Motor neuron (in vitro differentiated cells): ENCODE results near the gene GNAI3. TPM values are rescaled to one million over a fixed set of nuclear protein-coding genes. Genes with fewer than 3 reads are reported as not detected.

ENCODE experiments used
- ATAC-seq, 8 experiments: fragments of 200-7000 bp; cut with Tn5 transposase; replicated peaks in 6 of 8; 2 replicates each; pipeline ENCODE4 v1.8.0; 2021; ENCODE audit warnings: mild to moderate bottlenecking in 8 of 8, moderate library complexity in 8 of 8
- H3K27ac ChIP-seq, 2 donors: fragments of 250-450 bp; sonication (Bioruptor Pico); 2 replicates each; pipeline ENCODE4 v1.9.0; 2021; ENCODE audit warnings: antibody characterized with exemption in 2 of 2, mild to moderate bottlenecking in 2 of 2, moderate library complexity in 1 of 2
- H3K4me1 ChIP-seq, 2 donors: fragments of 250-450 bp; sonication (Bioruptor Pico); replicated peaks in 1 of 2; 2 replicates each; pipeline ENCODE4 v1.6.1; 2021; ENCODE audit warnings: antibody characterized with exemption in 2 of 2, mild to moderate bottlenecking in 2 of 2, moderate library complexity in 1 of 2
- H3K4me3 ChIP-seq, 5 donors: fragments of 250-450 bp; sonication (Bioruptor Pico); 2 replicates each; pipeline ENCODE4 v1.9.0; 2021; ENCODE audit warnings: antibody characterized with exemption in 5 of 5, mild to moderate bottlenecking in 5 of 5, moderate library complexity in 4 of 5
- WGBS, 10 experiments: fragments of 450-650 bp; shearing (Covaris generic); methylation state at CpG; one replicate each; pipeline ENCODE4 v1.0.0; 2022; 5-methylcytosine and 5-hydroxymethylcytosine counted together
- in situ Hi-C, 9 experiments: fragments of 400-800 bp; cut with MboI; loops; one replicate each; pipeline ENCODE4 v1.15.0; 2021; ENCODE audit warnings: low sequenced_read_pairs in 9 of 9, low pct_unique_long_range_greater_than_20kb in 2 of 9; ENCODE audit not compliant: unreplicated experiment in 9 of 9
- total RNA-seq, 8 experiments: library from RNA; unstranded; fragments of 300-600 nt; gene quantifications; 2 replicates each; pipeline versions ENCODE4 v1.2.3 to v1.2.4, GENCODE V29; 2022

Gene GNAI3
- total RNA-seq, 8 experiments from 2014 or later: 8.8 to 15.5 (median 13.9) TPM

DNA sequence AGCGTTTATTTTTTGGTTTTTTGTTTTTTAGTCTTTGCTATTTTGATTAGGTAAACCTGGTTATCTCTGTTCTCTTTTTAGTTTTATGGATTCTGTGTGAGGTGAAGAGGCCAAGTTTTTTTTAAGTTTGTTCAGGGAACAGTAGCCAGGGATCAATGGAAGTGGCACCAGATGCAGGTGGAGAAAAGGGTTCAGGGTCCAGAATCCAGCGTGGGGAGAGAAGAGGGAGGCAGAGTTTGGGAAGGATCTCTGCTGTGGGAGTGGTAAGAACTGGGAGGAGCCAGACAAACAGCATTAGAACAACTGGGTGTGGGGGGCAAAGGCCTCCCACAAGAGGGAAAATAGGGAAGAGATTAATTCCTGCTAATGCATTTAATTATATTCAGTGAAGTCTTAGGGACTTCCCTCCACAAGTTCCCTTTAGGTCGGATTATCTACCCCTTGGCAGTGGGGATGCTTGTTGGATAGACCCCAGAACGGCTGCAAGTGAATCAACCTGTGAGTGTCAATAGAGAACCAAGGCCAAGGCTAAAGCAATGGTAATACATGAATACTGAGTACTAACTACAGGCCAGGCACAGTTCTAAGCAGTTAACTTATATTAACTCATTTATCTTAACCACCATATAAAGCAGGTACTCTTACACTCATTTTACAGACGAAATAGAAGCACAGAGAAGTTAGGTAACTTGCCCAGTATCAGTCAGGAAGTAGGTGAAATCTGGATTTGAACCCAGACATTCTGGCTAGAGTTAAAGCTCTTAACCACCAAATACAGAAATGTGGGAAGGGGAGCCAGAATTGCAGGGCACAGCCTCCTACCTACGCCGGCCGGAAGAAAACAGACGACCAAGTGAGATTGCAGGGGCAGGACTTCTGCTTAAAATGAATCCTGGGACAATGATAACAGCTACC is 70.5 kb downstream of the GNAI3 start:
- 20 to 92% (median 45%) methylated on average over 1 to 9 of the region's 9 CpGs for WGBS, 10 experiments
- peak overlapping the region; percentile 51 to 72 (median 66) for H3K4me3 ChIP-seq
- peaks cover 54 to 58% of the 10 kb centered on the region in 2 donors for H3K4me1 ChIP-seq
- H3K27ac ChIP-seq: peak overlapping the region; percentile 88 to 92
- in situ Hi-C loops: no loop called here
- ATAC-seq: no peak

DNA sequence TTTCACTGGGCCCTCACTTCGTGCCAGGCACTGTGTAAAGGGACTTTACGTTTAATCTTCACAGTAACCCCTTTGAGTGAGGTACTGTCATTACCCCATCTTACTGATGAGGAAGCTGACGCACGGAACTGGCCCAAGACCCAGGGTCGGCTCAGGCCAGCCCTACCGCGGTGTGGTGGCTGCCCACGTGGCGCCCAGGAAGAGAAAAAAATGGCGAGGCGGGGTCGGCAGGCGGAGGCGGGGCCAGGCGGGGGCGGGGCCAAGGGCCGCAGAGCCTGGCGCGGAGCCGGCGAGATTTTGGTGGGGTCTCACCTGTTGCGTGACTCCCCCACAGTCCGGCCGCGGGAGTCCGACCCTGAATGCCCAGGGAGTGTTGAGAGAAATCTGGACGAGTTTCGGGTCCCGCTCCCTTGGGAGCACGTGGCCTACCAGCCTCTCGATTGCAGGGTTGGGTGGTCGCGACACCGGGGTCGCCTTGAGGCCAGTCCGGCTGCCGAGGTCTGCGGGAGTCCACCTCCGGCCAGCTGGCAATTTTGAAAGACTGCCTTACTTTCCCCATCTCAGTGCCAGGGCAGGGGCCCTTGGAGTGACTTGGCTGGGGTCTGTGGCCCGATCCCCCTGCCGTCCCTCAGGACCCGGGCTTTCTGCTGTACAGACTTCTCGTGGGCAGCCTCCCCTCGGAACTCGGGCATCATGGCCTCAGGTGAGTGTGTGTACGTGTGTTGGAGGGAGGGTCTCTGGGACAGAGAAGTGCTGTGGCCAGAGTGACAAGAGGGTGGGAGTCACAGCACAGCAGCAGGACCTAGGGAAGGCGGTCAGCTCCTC is 71.4 kb downstream of the GNAI3 start, which contains the start of the genes AMPD2 and GNAT2:
Gene AMPD2, plus strand, starts transcription at position 262 of the 825 bp plus-strand sequence. CDS start 1,339 bp downstream, outside the sequence.
Gene GNAT2, minus strand, starts transcription at position 41 of the 825 bp plus-strand sequence. CDS start 6,746 bp downstream, outside the sequence.
- Histone ChIP-seq H3K27ac (peak within 1 kb of the TSS; percentile 88 to 92), H3K4me3 (peak within 1 kb of the TSS; percentile 51 to 72 (median 66)), H3K4me1 (peaks cover 62 to 66% of the 10 kb centered on the region in 2 donors)
- WGBS, 10 experiments: 0 to 26% (median 4%) methylated on average over 1 to 22 of the region's 47 CpGs; no CpG with 5 or more reads in 3 of the 10 experiments
- in situ Hi-C loops: loop anchor here in 1 of 9 experiments (10.0 kb wide), 1 partner anchor 75 kb away; the partner anchor contains the start of gene GNAI3
- ATAC-seq: peak; percentile 8 to 52 (median 45)

DNA sequence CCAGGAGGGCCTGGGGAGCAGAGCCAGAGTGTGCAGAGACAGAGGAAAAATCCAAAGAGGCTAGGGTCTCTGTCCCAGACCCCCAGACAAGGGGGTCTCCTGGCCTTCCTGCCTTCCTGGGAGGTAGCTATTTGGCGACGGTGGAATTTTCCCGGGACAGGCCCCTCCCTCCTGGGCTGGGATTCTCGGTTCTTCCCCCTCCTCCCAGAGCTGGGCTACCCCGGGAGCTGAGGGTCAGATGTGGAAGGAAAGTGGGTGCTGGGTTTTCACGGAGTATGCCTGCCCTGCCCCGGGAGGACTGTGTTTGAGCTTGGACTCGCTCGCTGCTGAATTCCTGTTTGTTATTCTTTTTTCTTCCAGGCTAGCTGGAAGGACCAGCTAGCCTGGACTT is 72.0 kb downstream of the GNAI3 start:
- H3K27ac ChIP-seq: peak overlapping the region; percentile 88 to 92
- 0 to 6% (median 0%) methylated on average over 1 to 3 of the region's 9 CpGs; no CpG with 5 or more reads in 6 of the 10 experiments for WGBS, 10 experiments
- peak overlapping the region; percentile 51 to 72 (median 66) for H3K4me3 ChIP-seq
- H3K4me1 ChIP-seq: peaks cover 66 to 71% of the 10 kb centered on the region in 2 donors
- ATAC-seq: peak; percentile 11 to 48 (median 38)
- in situ Hi-C loops: loop anchor here in 1 of 9 experiments (10.0 kb wide), 1 partner anchor 76 kb away; the partner anchor contains the start of gene GNAI3

DNA sequence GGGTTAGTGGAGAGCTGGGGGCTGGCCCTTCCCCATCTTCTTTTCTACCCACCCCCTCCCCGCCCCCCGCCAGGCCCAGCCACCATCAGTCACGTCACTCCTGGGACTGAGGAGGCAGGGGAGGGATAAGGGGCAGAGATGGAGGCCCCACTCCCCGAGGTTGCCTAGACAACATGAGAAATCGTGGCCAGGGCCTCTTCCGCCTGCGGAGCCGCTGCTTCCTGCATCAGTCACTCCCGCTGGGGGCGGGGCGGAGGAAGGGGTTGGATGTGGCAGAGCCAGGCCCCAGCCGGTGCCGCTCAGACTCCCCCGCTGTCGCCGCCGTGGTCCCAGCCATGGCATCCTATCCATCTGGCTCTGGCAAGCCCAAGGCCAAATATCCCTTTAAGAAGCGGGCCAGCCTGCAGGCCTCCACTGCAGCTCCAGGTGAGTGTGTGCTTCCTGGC is 72.4 kb downstream of the GNAI3 start:
- H3K4me1 ChIP-seq: peaks cover 62 to 72% of the 10 kb centered on the region in 2 donors
- H3K4me3 ChIP-seq: peak overlapping the region; percentile 51 to 72 (median 66)
- H3K27ac ChIP-seq: peak overlapping the region; percentile 88 to 92
- WGBS, 10 experiments: 0 to 7% (median 6%) methylated on average over 3 to 7 of the region's 18 CpGs; no CpG with 5 or more reads in 7 of the 10 experiments
- in situ Hi-C loops: loop anchor here in 1 of 9 experiments (10.0 kb wide), 1 partner anchor 76 kb away; the partner anchor contains the start of gene GNAI3
- ATAC-seq: peak; percentile 57 to 87 (median 82)

DNA sequence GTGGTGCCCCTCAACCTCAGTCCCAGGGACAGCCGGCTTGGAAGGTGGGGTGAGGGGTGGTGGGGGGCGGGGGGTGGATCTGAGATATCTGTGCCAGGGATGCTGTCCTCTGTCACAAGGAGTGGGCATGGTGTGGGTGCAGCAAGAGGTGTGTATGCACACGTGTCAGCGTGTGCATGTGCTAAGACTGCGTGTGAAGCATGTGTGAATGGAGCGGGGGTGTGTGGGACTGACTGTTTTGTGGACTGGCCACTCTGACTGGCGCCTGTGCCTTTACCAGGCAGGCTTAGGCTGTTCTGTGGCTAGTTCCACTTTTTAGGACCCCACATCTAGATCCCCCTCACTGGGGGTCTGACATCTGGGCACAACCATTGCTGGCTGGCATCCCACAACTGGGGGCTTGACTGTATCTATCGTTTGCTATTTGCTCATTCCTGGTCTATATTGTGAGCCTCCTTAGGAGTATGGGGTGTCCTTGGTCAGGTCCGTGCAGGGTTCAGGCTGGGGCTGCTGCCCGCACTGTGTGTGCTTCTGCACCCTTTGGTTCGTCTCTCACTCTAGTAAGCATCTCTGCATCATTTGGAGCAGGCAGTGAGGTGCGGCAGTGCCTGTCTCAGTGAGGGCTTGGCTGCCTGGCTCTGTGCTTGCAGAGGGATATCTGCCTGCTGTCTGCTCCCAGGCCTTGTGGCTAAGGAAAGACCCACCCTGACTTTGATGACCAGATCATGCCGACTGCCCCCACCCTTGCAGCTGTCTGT is 73.1 kb downstream of the GNAI3 start:
- in situ Hi-C loops: loop anchor here in 1 of 9 experiments (10.0 kb wide), 1 partner anchor 77 kb away; the partner anchor contains the start of gene GNAI3
- WGBS, 10 experiments: 5 to 83% (median 60%) methylated on average over 1 to 8 of the region's 13 CpGs; no CpG with 5 or more reads in 3 of the 10 experiments
- ATAC-seq: peak in 2 of 8 experiments; percentile 4 to 6
- H3K27ac ChIP-seq: peak overlapping the region; percentile 88 to 92
- H3K4me1 ChIP-seq: peaks cover 55 to 65% of the 10 kb centered on the region in 2 donors
- peak overlapping the region; percentile 51 to 72 (median 66) for H3K4me3 ChIP-seq

DNA sequence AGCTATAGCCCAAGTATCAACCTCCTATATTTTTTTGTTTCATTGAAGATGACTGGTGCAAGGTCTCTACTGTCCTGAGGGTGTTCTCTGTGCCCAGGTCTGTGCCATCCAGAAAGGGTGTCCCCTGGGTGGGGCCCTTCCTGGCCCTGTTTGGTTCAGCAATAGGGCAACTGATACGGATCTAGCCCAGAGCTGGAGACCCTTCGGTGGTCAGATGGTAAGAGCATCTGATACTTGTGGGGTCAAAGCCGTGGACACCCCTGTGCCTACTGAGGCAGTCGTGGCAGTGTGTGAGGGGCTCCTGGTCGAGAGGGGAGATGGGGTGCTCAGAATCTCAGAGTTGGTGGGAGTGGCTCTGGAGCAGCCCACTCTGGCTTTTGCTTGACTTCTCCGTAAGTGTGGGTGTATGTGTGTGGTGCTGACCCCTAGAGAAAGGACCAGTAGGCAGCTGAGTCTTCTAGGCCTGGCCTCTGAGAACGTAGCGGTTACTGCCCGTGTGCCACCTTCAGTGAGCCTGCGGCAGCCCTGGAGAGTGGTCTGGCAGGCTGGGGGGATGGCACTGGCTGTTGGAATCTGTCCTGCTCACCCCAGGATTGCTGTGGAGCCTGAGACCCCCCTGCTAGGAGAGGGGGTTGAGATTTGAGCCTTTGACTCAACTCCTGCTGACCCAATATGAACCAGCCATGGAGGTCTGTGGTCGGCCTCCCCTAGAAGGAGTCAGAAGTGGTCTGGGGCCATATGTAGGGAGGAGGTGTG is 73.9 kb downstream of the GNAI3 start:
- Histone ChIP-seq H3K4me1 (peaks cover 48 to 57% of the 10 kb centered on the region in 2 donors), H3K4me3 (peak overlapping the region in 4 of 5 donors; percentile 51 to 72 (median 68)), H3K27ac (no peak overlapping the region)
- in situ Hi-C loops: loop anchor here in 1 of 9 experiments (10.0 kb wide), 1 partner anchor 78 kb away; the partner anchor contains the start of gene GNAI3
- ATAC-seq: no peak
- WGBS, 10 experiments: 55 to 98% (median 88%) methylated on average over 1 to 9 of the region's 11 CpGs; no CpG with 5 or more reads in 2 of the 10 experiments

DNA sequence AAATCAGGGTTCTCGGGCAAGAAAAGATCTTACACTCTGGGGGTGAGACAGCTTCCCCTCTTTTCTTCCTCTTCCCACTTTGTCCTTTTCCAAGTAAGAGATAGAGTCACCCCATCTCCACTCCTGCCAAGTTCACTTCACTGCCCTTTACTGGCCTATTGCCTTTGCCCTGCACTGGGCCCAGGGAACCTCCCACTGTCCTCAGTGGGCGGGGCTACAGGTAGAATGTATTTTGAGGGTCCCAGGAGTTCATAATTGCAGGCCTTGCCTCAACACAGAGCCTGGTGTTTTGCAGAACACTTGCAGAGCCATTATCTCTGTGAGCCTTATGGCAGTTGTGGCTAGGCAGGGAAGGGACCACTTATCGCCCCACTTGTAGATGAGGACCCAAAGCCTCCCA is 74.5 kb downstream of the GNAI3 start:
- 33 to 100% (median 92%) methylated on average over 1 to 3 of the region's 3 CpGs; no CpG with 5 or more reads in 4 of the 10 experiments for WGBS, 10 experiments
- ATAC-seq: no peak
- Histone ChIP-seq H3K4me3 (no peak overlapping the region), H3K4me1 (peaks cover 45 to 52% of the 10 kb centered on the region in 2 donors), H3K27ac (no peak overlapping the region)
- in situ Hi-C loops: loop anchor here in 1 of 9 experiments (10.0 kb wide), 1 partner anchor 78 kb away; the partner anchor contains the start of gene GNAI3

DNA sequence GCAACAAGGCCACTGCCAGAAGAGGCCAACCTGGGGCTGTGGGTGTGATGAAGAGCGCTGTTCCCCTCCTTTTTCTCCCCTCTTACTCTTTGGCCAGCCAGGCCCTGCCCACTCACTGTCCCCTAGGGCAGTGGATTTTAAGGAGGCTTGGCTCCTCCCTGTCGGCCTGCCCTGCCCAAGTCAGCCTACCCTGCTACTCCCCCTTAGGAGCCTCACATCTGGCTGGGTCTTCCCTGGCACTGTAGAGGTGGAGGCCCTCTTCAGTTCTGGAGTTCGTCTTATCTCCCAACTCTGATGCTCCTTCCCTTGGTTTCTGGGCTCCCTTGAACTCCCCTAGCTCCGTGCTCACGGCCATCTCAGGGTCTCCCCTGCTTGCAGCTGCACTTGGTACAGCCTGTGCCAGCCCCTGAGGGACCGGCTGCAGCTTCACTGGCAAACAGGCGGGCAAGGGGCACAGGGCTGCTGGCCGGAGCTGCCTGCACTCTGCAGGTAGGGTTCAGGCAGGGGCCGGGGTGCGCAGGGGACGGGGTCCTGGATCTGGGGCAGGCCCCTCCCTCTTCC is 75.3 kb downstream of the GNAI3 start:
- H3K4me1 ChIP-seq: peaks cover 44 to 51% of the 10 kb centered on the region in 2 donors
- in situ Hi-C loops: loop anchor here in 1 of 9 experiments (10.0 kb wide), 1 partner anchor 79 kb away; the partner anchor contains the start of gene GNAI3
- peak in 3 of 8 experiments; percentile 2 to 43 (median 3) for ATAC-seq
- H3K4me3 ChIP-seq: no peak overlapping the region
- 33 to 93% (median 75%) methylated on average over 1 to 6 of the region's 11 CpGs; no CpG with 5 or more reads in 5 of the 10 experiments for WGBS, 10 experiments
- peak overlapping the region in 1 of 2 donors; percentile 56 for H3K27ac ChIP-seq

DNA sequence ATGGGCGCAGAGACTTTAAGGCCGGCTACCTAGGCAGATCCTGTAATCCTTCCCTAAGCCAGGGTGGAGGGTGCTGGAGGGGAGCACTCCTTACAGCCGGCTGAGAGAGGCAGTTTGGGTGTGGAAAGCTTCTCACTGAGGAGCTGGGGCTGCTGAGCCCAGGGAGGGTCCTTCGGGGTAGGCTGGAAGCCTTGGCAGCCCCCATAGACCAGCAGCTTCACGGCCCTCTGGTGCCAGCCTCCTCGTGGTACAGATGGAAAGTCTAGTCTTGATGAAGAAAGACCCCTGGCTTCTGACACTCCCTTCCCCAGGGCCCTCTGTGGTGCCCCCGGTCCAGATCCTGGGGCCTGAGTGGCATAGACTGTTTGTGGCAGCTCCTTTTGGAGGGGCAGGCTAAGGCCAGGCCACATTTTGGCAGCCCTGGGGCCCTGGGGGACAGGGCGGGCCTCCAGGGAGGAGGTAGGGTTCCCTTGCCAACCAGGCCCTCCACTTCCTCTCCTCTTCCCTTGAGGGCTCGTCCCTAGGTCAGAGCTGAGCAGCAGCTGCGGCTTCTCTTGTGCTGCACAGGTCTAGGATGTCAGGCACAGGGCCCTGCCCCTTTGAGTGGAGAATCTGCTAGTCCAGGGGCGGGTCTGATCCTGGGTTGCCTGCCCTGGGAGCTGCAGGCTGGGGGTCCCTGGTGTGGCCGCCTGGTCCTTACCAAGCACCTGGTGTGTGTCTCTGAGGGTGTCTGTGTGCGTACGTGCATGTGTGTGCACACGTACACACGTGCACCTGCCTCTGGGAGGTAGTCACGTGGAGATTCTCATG is 76.0 kb downstream of the GNAI3 start:
- Histone ChIP-seq H3K27ac (peak overlapping the region in 1 of 2 donors; percentile 56), H3K4me1 (peaks cover 36 to 44% of the 10 kb centered on the region in 2 donors), H3K4me3 (no peak overlapping the region)
- ATAC-seq: peak in 1 of 8 experiments; percentile 1
- in situ Hi-C loops: loop anchor here in 4 of 9 experiments (10.0 to 25.0 kb wide), 4 partner anchors 80 to 363 kb away; partner anchors contain the start of genes AHCYL1 (in 2 of the 4), EPS8L3 (in 1 of the 4), GNAI3 (in 1 of the 4) and GSTM3 (in 1 of the 4)
- 75 to 97% (median 87%) methylated on average over 1 to 11 of the region's 17 CpGs; no CpG with 5 or more reads in 4 of the 10 experiments for WGBS, 10 experiments

DNA sequence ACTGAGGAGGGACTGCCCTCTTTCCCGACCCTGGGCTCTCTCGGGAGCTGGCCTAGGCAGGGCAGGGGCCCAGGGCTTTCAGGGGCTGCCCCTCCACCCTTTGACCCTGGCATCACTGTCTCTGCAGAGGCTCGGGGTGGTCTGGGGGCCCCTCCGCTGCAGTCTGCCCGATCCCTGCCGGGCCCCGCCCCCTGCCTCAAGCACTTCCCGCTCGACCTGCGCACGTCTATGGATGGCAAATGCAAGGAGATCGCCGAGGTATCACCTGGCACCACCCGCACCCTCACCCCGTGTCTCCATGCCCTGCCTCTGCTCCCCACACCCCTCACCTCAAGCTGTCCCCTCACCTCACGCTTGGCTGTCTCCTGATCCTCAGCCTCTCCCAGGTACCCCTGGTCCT is 76.8 kb downstream of the GNAI3 start:
- 85 to 100% methylated on average over 1 to 8 of the region's 16 CpGs; no CpG with 5 or more reads in 8 of the 10 experiments for WGBS, 10 experiments

More for the DNA sequence above, 76.8 kb downstream of the GNAI3 start:
- in situ Hi-C loops: loop anchor here in 4 of 9 experiments (10.0 to 25.0 kb wide), 4 partner anchors 80 to 362 kb away; partner anchors contain the start of genes AHCYL1 (in 2 of the 4), EPS8L3 (in 1 of the 4), GNAI3 (in 1 of the 4) and GSTM3 (in 1 of the 4)
- Histone ChIP-seq H3K4me3 (no peak overlapping the region), H3K4me1 (peaks cover 36 to 43% of the 10 kb centered on the region in 2 donors), H3K27ac (peak overlapping the region in 1 of 2 donors; percentile 19)
- no peak for ATAC-seq
